HL-60 (cell line): Measurements from ENCODE around the gene COL19A1.

Experiments used
- DNase-seq, 2 experiments: peaks; one replicate each; pipeline ENCODE4 v3.0.0-alpha.2; 2010 to 2020; ENCODE audit warnings: low read depth in 1 of 2, low spot score in 1 of 2
- H3K27ac ChIP-seq: fragments of 250-450 bp; sonication (Bioruptor Pico); replicated peaks from 2 replicates; pipeline ENCODE4 v1.5.1; 2020; ENCODE audit warnings: mild to moderate bottlenecking, moderate library complexity
- H3K27me3 ChIP-seq: fragments of 250-450 bp; sonication (Bioruptor Pico); 2 replicates; pipeline ENCODE4 v1.5.1; 2021; ENCODE audit warnings: mild to moderate bottlenecking, moderate library complexity; ENCODE audit not compliant: insufficient read depth, poor library complexity, severe bottlenecking
- H3K4me3 ChIP-seq: replicated peaks from 2 replicates; pipeline ENCODE4 v1.5.1; 2011; ENCODE audit warnings: mild to moderate bottlenecking, control low read depth, low read length; ENCODE audit not compliant: insufficient read depth
- CTCF ChIP-seq: IDR thresholded peaks from one replicate; pipeline ENCODE4 v1.5.1; 2011; ENCODE audit warnings: low read length, control low read depth, inconsistent platforms; ENCODE audit not compliant: insufficient read depth
- GABPA ChIP-seq: IDR thresholded peaks from 2 replicates; pipeline ENCODE4 v1.6.1; 2012; ENCODE audit warnings: low read depth
- POLR2AphosphoS5 ChIP-seq: IDR thresholded peaks from 2 replicates; pipeline ENCODE4 v1.6.1; 2012; ENCODE audit warnings: low read depth
- REST ChIP-seq: IDR thresholded peaks from 2 replicates; pipeline ENCODE4 v1.6.1; 2012; ENCODE audit warnings: low read depth; ENCODE audit not compliant: insufficient replicate concordance
- SPI1 ChIP-seq: IDR thresholded peaks from 2 replicates; pipeline ENCODE4 v1.6.1; 2012; ENCODE audit warnings: low read depth, mild to moderate bottlenecking, borderline replicate concordance

The COL19A1 gene

GRCh38 chr6:69868252-69868804 is 2.0 kb downstream of the COL19A1 start:
- H3K4me3 ChIP-seq = no peak overlapping the region
- no peak for DNase-seq
- H3K27ac ChIP-seq = no peak overlapping the region
- TF ChIP-seq CTCF = no peak
- no peak for TF ChIP-seq GABPA
- TF ChIP-seq SPI1 = no peak
- no peak for TF ChIP-seq POLR2AphosphoS5
- TF ChIP-seq REST = no peak
- H3K27me3 ChIP-seq = peaks cover 30% of the 10 kb centered on the region

- no peak for DNase-seq
- no peak overlapping the region for H3K4me3 ChIP-seq
- H3K27ac ChIP-seq = no peak overlapping the region
- H3K27me3 ChIP-seq = peaks cover 30% of the 10 kb centered on the region
- TF ChIP-seq GABPA = no peak
- TF ChIP-seq REST = no peak
- TF ChIP-seq POLR2AphosphoS5 = no peak
- no peak for TF ChIP-seq SPI1
- TF ChIP-seq CTCF = no peak
Observed at GRCh38 chr6:69868961-69869360, 2.6 kb downstream of the COL19A1 start.

GRCh38 chr6:69871107-69871506 is 4.8 kb downstream of the COL19A1 start:
- Histone ChIP-seq H3K27ac (no peak overlapping the region), H3K4me3 (no peak overlapping the region), H3K27me3 (peaks cover 21% of the 10 kb centered on the region)
- DNase-seq = no peak
- TF ChIP-seq REST (no peak), POLR2AphosphoS5 (no peak), GABPA (no peak), SPI1 (no peak), CTCF (no peak)
